GM12892 (cell line): Measurements from ENCODE around the gene EPHA4.

Experiments
- POLR2A ChIP-seq: IDR thresholded peaks from 2 replicates; pipeline ENCODE4 v1.6.1; 2011; ENCODE audit warnings: low read depth, low read length, control low read depth
- POLR2AphosphoS5 ChIP-seq: IDR thresholded peaks from 2 replicates; pipeline ENCODE4 v1.6.1; 2011; ENCODE audit warnings: low read depth, low read length, control low read depth
- TAF1 ChIP-seq: IDR thresholded peaks from 2 replicates; pipeline ENCODE4 v1.6.1; 2011; ENCODE audit warnings: low read depth, mild to moderate bottlenecking, control low read depth, low read length, borderline replicate concordance

- TF ChIP-seq POLR2A = no peak
- TF ChIP-seq POLR2AphosphoS5 = no peak
- no peak for TF ChIP-seq TAF1
Observed at GRCh38 chr2:221493391-221493790, 78.7 kb downstream of the EPHA4 start.
